GM19467 (cell line): ENCODE results near the gene RNF186.

ENCODE experiments used
- ATAC-seq: cut with Tn5 transposase; IDR thresholded peaks from one replicate; pipeline ENCODE4 v1.9.1; 2021; ENCODE audit warnings: mild to moderate bottlenecking, moderate library complexity; ENCODE audit not compliant: unreplicated experiment

Gene RNF186

GRCh38 chr1:19768353-19769210 is 46.5 kb downstream of the RNF186 start:
- ATAC-seq = no peak

- ATAC-seq = no peak
These were observed 49.5 kb downstream of the RNF186 start for GRCh38 chr1:19765623-19766022.

- no peak for ATAC-seq
These were observed 50.2 kb downstream of the RNF186 start for GRCh38 chr1:19764848-19765247.
